Measurements from ENCODE around the gene ZNF865.

DNA sequence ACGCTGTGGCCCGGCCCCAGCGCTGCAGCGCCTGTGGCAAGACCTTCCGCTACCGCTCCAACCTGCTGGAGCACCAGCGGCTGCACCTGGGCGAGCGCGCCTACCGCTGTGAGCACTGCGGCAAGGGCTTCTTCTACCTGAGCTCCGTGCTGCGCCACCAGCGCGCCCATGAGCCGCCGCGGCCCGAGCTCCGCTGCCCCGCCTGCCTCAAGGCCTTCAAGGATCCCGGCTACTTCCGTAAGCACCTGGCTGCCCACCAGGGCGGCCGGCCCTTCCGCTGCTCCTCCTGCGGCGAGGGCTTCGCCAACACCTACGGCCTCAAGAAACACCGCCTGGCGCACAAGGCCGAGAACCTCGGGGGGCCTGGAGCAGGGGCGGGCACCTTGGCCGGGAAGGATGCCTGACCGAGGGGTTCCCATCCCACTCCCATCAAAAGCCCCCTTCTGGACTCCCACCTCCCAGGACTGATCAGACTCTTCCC, 11.0 kb downstream of the ZNF865 start:
- TF ChIP-seq, protein P1, sequence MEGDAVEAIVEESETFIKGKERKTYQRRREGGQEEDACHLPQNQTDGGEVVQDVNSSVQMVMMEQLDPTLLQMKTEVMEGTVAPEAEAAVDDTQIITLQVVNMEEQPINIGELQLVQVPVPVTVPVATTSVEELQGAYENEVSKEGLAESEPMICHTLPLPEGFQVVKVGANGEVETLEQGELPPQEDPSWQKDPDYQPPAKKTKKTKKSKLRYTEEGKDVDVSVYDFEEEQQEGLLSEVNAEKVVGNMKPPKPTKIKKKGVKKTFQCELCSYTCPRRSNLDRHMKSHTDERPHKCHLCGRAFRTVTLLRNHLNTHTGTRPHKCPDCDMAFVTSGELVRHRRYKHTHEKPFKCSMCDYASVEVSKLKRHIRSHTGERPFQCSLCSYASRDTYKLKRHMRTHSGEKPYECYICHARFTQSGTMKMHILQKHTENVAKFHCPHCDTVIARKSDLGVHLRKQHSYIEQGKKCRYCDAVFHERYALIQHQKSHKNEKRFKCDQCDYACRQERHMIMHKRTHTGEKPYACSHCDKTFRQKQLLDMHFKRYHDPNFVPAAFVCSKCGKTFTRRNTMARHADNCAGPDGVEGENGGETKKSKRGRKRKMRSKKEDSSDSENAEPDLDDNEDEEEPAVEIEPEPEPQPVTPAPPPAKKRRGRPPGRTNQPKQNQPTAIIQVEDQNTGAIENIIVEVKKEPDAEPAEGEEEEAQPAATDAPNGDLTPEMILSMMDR (IDR thresholded peaks at IDR 0.05): no peak
- TF ChIP-seq POLR2A (IDR thresholded peaks at IDR 0.05) (no peak), EP300 (IDR thresholded peaks at IDR 0.05) (no peak)

Measured in ovary (tissue), 3 donors.